ENCODE results near the gene CLCA4. TPM values are rescaled to one million over a fixed set of nuclear protein-coding genes. Genes with fewer than 3 reads are reported as not detected.

The CLCA4 gene
- total RNA-seq, 2 donors from 2014 or later: not detected

DNA sequence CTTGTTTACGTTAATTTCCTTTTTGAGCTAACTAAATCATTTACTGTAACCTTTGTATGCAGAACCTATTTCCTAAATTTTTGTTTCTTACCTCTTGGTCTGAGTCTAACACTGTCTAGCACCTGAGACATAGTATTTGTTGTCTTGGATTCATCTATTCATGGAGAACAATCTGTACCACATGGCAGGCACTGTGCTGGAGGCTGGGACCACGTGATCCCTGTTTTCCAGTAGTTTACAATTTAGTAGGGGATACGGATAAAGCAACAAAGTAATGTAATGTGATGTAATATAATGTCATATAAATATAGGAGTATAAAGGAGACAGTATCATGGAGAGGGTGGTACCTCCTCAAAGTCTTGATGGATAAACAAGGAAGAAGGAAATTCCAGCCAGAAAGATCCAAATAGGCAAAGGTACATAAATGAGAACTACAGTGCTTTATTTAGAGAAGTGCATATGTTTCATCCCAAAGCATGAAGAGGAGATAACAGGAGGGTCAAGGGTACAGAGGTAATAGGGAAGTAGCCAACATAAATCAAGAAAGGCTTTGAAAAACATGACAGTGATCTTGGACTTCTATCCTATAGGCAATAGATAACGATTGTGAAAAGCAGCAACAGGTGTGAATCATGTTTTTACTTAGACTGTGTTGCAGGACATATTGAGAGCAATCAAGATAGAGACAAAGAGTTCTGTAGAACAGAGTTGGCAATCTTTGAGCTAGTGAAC is 25.9 kb upstream of the CLCA4 start:
- no peak overlapping the region for H3K27ac ChIP-seq
- no peaks in the 10 kb centered on the region for H3K36me3 ChIP-seq
- H3K27me3 ChIP-seq: no peaks in the 10 kb centered on the region
- H3K9me3 ChIP-seq: no peaks in the 10 kb centered on the region
- DNase-seq (ENCODE audit: low spot score): no peak
- TF ChIP-seq, protein P1, sequence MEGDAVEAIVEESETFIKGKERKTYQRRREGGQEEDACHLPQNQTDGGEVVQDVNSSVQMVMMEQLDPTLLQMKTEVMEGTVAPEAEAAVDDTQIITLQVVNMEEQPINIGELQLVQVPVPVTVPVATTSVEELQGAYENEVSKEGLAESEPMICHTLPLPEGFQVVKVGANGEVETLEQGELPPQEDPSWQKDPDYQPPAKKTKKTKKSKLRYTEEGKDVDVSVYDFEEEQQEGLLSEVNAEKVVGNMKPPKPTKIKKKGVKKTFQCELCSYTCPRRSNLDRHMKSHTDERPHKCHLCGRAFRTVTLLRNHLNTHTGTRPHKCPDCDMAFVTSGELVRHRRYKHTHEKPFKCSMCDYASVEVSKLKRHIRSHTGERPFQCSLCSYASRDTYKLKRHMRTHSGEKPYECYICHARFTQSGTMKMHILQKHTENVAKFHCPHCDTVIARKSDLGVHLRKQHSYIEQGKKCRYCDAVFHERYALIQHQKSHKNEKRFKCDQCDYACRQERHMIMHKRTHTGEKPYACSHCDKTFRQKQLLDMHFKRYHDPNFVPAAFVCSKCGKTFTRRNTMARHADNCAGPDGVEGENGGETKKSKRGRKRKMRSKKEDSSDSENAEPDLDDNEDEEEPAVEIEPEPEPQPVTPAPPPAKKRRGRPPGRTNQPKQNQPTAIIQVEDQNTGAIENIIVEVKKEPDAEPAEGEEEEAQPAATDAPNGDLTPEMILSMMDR (IDR thresholded peaks at IDR 0.05): no peak
- H3K4me1 ChIP-seq: no peaks in the 10 kb centered on the region
- H3K4me3 ChIP-seq: no peak overlapping the region

DNA sequence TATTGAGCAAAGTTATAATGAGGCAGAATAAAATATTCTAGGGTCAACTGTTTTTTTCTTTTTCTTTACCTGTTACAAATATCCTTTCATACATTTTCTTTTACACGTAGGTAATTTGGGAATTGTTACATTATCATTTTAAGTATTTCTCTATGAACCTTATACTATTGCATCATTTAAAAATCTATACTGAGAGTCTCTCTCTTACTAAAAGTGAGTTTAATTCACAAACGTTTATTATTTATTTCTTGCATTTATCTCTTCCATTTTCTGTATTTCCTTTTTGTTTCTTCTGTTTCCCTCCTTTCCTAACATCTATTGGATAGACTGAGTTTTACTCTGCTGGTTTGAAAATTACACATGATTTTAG is 25.4 kb upstream of the CLCA4 start:
- Histone ChIP-seq H3K4me1 (no peaks in the 10 kb centered on the region), H3K36me3 (no peaks in the 10 kb centered on the region), H3K27me3 (no peaks in the 10 kb centered on the region), H3K4me3 (no peak overlapping the region), H3K9me3 (no peaks in the 10 kb centered on the region), H3K27ac (no peak overlapping the region)
- no peak for DNase-seq (ENCODE audit: low spot score)
- TF ChIP-seq, protein P1 (IDR thresholded peaks at IDR 0.05): no peak

GRCh38 chr1:86522240-86522639 is 24.6 kb upstream of the CLCA4 start:
- H3K27ac ChIP-seq: no peak overlapping the region
- no peaks in the 10 kb centered on the region for H3K9me3 ChIP-seq
- H3K27me3 ChIP-seq: no peaks in the 10 kb centered on the region
- DNase-seq (ENCODE audit: low spot score): no peak
- no peaks in the 10 kb centered on the region for H3K36me3 ChIP-seq
- H3K4me3 ChIP-seq: no peak overlapping the region
- H3K4me1 ChIP-seq: no peaks in the 10 kb centered on the region
- TF ChIP-seq, protein P1 (IDR thresholded peaks at IDR 0.05): no peak

DNA sequence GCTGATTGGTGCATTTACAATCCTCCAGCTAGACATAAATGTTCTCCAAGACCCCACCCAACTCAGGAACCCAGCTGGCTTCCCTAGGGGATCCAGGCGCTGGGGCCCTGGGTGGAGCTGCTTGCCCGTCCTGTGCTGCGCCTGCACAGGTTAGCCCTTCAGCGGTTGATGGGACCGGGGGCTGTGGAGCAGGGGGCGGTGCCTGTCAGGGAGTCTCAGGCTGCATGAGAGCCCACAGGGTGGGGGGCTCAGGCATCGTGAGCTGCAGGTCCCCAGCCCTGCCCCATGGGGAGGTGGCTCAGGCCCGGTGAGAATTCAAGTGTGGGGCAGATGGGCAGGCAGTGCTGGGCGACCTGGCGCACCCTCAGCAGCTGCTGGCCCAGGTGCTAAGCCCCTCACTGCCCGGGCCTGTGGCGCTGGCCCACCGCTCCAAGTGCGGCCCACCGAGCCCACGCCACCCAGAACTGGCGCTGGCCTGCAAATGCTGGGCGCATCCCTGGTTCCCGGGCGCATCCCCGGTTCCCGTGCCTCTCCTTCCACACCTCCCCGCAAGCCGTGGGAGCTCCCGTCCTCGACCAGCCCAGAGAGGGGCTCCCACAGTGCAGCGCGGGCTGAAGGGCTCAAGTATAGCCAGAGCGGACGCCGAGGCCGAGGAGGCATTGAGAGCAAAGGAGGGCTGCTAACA is 23.1 kb upstream of the CLCA4 start:
- no peak overlapping the region for H3K4me3 ChIP-seq
- no peak overlapping the region for H3K27ac ChIP-seq
- no peaks in the 10 kb centered on the region for H3K9me3 ChIP-seq
- no peaks in the 10 kb centered on the region for H3K36me3 ChIP-seq
- TF ChIP-seq, protein P1 (IDR thresholded peaks at IDR 0.05): no peak
- no peaks in the 10 kb centered on the region for H3K4me1 ChIP-seq
- no peaks in the 10 kb centered on the region for H3K27me3 ChIP-seq
- no peak for DNase-seq (ENCODE audit: low spot score)

DNA sequence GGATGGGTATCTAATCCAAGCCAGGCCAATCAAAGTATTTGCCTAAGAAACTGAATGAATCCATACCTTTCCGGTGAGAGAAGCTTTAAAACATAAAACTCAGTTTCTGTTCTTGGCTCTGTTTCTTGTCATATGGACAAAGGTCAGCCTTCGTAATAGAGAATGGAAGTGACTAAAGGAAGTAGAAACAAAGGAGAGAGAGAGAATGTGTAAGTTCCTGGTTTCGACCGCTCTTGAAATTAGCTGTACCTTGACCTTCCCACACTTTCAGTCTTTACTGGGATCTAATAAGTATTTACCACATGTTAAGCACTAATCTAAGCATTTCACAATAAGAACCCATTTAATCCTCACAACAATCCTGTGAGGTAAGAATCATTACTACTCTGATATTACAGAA is 19.6 kb upstream of the CLCA4 start:
- DNase-seq (ENCODE audit: low spot score): no peak
- TF ChIP-seq, protein P1 (IDR thresholded peaks at IDR 0.05): no peak

More for the DNA sequence above, 19.6 kb upstream of the CLCA4 start:
- Histone ChIP-seq H3K27ac (no peak overlapping the region), H3K36me3 (no peaks in the 10 kb centered on the region), H3K9me3 (peaks cover 0 to 3% of the 10 kb centered on the region in 2 donors), H3K4me1 (no peaks in the 10 kb centered on the region), H3K4me3 (no peak overlapping the region), H3K27me3 (no peaks in the 10 kb centered on the region)
